Measurements from ENCODE around the gene PLIN3. TPM values are rescaled to one million over a fixed set of nuclear protein-coding genes. Genes with fewer than 3 reads are reported as not detected.
"Not testable (repeated sequence)": the region's sequence is repeated elsewhere in the genome, so short reads cannot be mapped to it uniquely, and the experiment has no call there.

Gene PLIN3
- total RNA-seq, 8 experiments from 2014 or later, result 6.9 to 154 (median 22.1) TPM

DNA sequence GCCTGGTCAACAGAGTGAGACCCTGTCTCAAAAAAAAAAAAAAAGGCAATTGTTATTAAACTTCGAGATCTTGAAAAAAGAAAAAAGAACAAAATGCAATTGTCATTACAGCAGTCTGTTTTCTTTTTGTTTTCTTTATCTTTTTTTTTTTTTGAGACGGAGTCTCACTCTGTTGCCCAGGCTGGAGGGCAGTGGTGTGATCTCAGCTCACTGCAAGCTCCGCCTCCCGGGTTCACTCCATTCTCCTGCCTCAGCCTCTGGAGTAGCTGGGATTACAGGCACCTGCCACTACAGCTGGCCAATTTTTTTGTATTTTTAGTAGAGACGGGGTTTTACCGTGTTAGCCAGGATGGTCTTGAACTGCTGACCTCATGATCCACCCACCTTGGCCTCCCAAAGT is 15.4 kb upstream of the PLIN3 start:
- 0 to 89% (median 71%) methylated on average over 1 to 6 of the region's 6 CpGs; no CpG with 5 or more reads in 2 of the 10 experiments for WGBS, 10 experiments
- H3K4me1 ChIP-seq (replicated peaks in 1 of 2); ATAC-seq (replicated peaks in 6 of 8); H3K4me3 ChIP-seq; in situ Hi-C loops (cut with MboI; ENCODE audit: low pct_unique_long_range_greater_than_20kb in 2 of 9, low sequenced_read_pairs in 9 of 9, unreplicated experiment in 9 of 9); H3K27ac ChIP-seq: not testable (repeated sequence)

DNA sequence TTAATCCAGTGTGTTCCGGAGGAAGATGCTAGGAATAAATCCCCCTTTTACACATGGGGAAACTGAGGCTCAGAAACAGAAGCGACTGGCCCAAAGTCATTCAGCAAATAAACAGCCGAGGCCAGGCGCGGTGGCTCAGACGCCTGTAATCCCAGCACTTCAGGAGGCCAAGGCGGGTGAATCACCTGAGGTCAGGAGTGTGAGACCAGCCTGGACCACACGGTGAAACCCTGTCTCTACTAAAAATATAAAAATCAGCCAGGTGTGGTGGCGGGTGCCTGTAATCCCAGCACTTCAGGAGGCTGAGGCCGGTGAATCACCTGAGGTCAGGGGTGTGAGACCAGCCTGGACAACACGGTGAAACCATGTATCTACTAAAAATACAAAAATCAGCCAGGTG is 11.6 kb upstream of the PLIN3 start:
- 93 to 100% (median 97%) methylated on average over 2 to 8 of the region's 11 CpGs; no CpG with 5 or more reads in 5 of the 10 experiments for WGBS, 10 experiments
- Histone ChIP-seq H3K4me3 (no peak overlapping the region), H3K27ac (no peak overlapping the region), H3K4me1 (replicated peaks in 1 of 2) (peaks cover 5 to 8% of the 10 kb centered on the region in 2 donors)
- no peak for ATAC-seq (replicated peaks in 6 of 8)
- in situ Hi-C loops (cut with MboI; ENCODE audit: low pct_unique_long_range_greater_than_20kb in 2 of 9, low sequenced_read_pairs in 9 of 9, unreplicated experiment in 9 of 9), result loop anchor here in 1 of 9 experiments (10.0 kb wide), 1 partner anchor 156 kb away; no protein-coding TSS in a partner anchor

DNA sequence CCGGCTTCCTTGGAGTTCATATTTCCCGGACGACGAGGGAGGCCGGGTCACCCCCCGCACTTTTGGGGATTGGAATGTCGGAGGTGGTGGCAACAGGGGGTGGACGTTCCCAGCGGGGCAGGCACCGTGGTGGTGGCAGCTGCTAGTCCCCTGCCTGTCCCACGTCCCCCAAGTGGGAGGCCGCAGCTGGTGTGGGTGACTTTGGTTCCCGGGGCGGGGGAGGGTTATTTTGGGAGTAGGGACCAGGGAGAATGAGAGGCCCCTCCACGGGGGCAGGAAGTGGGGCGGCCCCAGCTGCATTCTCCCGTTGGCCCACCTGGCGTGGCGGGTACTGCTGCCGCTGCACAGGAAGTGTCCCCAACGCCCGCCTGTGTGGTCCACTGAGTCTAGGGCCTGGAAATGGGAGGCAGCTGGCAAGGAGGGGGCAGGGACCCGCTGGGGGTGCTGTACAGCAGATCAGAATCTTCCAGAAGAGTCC is 11.1 kb upstream of the PLIN3 start:
- ATAC-seq (replicated peaks in 6 of 8), result peak in 4 of 8 experiments; percentile 8 to 16 (median 12)

DNA sequence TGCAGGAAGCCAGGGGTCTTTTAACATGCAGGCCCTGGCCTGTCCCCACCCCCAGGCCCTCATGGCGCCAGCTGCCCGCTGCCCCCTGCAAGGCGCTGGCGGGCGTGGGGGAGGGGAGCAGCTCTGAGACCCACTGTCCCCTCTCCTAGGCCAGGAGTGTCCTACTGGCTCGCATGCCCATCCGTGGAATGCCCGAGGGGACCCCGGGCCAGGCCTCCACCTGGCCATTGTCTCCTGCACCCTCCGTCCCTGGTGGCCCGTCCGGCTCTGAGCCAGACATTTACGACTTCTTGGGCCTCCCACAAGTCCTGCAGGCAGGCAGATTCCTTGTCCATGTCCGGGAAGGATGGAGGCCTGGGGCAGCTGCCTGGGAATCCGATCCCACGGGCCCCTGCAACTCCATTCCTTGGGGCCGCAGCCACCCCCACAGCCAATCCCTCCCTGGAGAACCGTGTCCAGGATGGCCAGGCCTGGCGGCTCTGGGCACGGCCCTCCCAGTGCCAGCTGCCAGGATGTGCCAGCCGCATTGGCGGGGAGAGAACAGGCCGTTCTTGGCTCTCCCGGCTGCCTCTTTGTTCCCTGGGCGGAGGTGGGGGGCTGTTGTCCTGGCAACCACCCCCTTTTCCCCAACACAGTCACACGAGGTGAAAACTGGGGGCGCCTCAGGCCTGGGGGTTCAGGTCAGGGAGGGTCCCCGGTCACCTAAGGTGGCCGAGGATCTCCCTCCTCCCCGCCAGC is 10.5 kb upstream of the PLIN3 start:
- ATAC-seq (replicated peaks in 6 of 8), result peak in 5 of 8 experiments; percentile 19 to 44 (median 41)
- no peak overlapping the region for H3K27ac ChIP-seq

More for the DNA sequence above, 11.1 kb upstream of the PLIN3 start:
- H3K27ac ChIP-seq, result no peak overlapping the region
- in situ Hi-C loops (cut with MboI; ENCODE audit: low pct_unique_long_range_greater_than_20kb in 2 of 9, low sequenced_read_pairs in 9 of 9, unreplicated experiment in 9 of 9), result loop anchor here in 1 of 9 experiments (10.0 kb wide), 1 partner anchor 156 kb away; no protein-coding TSS in a partner anchor
- WGBS, 10 experiments, result 50 to 70% methylated on average over 2 of the region's 23 CpGs; no CpG with 5 or more reads in 8 of the 10 experiments
- peaks cover 5 to 8% of the 10 kb centered on the region in 2 donors for H3K4me1 ChIP-seq (replicated peaks in 1 of 2)
- H3K4me3 ChIP-seq, result no peak overlapping the region

DNA sequence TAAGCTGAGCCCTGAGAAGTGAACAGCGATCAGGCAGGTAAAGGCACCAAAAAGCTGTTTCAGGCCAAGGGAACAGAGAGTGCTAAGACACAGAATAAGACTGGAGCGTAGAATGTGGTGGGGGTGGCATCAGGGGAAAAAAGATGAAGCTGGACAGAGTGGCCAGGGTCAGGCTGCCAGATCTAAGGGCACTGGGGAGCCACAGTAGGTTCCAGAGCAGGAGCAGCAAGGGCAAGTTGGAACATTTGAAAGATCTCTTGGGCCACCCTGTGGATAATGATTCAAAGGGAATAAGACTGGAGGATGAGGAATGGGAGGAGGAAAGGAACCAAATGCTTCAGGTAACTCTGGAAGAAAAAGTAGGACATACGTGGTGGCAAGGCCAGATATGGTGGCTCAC is 6.5 kb upstream of the PLIN3 start:
- Histone ChIP-seq H3K4me3 (no peak overlapping the region), H3K27ac (no peak overlapping the region), H3K4me1 (replicated peaks in 1 of 2) (peaks cover 5 to 8% of the 10 kb centered on the region in 2 donors)
- WGBS, 10 experiments, result 60 to 100% (median 94%) methylated on average over 1 to 3 of the region's 3 CpGs; no CpG with 5 or more reads in 2 of the 10 experiments
- ATAC-seq (replicated peaks in 6 of 8), result no peak
- in situ Hi-C loops (cut with MboI; ENCODE audit: low pct_unique_long_range_greater_than_20kb in 2 of 9, low sequenced_read_pairs in 9 of 9, unreplicated experiment in 9 of 9), result loop anchor here in 1 of 9 experiments (10.0 kb wide), 1 partner anchor 161 kb away; no protein-coding TSS in a partner anchor

More for the DNA sequence above, 10.5 kb upstream of the PLIN3 start:
- Histone ChIP-seq H3K4me3 (no peak overlapping the region), H3K4me1 (replicated peaks in 1 of 2) (peaks cover 5 to 8% of the 10 kb centered on the region in 2 donors)
- in situ Hi-C loops (cut with MboI; ENCODE audit: low pct_unique_long_range_greater_than_20kb in 2 of 9, low sequenced_read_pairs in 9 of 9, unreplicated experiment in 9 of 9), result loop anchor here in 1 of 9 experiments (10.0 kb wide), 1 partner anchor 157 kb away; no protein-coding TSS in a partner anchor
- WGBS, 10 experiments, result 38 to 67% (median 58%) methylated on average over 3 to 6 of the region's 30 CpGs; no CpG with 5 or more reads in 7 of the 10 experiments

DNA sequence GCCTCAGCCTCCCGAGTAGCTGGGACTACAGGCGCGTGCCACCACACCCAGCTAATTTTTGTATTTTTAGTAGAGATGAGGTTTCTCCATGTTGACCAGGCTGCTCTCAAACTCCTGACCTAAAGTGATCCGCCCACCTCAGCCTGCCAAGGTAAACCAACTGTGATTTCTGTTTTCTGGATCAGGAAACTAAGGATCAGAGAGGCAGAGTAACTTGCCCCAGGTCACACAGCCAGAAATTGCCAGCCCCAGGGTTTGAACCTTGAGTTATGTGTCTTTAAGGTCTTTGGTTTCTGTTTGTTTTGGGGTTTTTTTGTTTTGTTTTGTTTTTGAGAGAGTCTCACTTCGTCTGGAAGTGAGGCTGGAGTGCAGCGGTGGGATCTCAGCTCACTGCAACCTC is 4.2 kb upstream of the PLIN3 start:
- H3K4me1 ChIP-seq (replicated peaks in 1 of 2), result no peaks in the 10 kb centered on the region
- no peak for ATAC-seq (replicated peaks in 6 of 8)
- in situ Hi-C loops (cut with MboI; ENCODE audit: low pct_unique_long_range_greater_than_20kb in 2 of 9, low sequenced_read_pairs in 9 of 9, unreplicated experiment in 9 of 9), result loop anchor here in 1 of 9 experiments (10.0 kb wide), 1 partner anchor 163 kb away; no protein-coding TSS in a partner anchor
- no peak overlapping the region for H3K4me3 ChIP-seq
- no peak overlapping the region for H3K27ac ChIP-seq
- WGBS, 10 experiments, result 10 to 100% (median 85%) methylated on average over 1 to 3 of the region's 6 CpGs

DNA sequence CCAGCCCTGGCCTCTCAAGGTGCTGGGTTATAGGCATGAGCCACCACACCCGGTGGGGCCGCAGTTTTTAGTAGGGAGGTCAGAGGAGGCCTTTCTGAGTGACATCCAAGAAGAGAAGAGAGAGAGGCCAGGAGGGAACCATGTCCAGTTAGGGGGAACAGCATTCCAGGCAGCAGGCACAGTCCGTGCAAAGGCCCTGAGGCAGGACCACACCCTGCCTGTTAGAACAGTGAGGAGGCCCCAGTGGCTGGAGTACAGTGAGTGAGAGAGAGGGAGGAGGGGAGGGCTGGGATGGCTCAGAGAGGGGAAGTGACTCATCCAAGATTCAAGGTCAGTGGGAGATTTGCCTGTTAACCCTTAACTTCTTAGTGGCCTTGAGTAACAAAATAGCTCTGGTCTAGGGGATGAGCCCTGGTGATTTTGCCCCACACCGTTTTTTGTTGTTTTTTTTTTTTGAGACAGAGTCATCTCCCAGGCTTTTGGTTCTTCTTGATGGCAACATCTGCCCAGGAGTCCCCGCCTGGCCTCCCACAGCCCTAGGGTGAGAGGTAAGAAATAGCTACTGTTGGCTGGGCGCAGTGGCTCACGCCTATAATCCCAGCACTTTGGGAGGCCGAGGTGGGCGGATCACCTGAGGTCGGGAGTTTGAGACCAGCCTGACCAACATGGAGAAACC is 2.7 kb upstream of the PLIN3 start:
- in situ Hi-C loops (cut with MboI; ENCODE audit: low pct_unique_long_range_greater_than_20kb in 2 of 9, low sequenced_read_pairs in 9 of 9, unreplicated experiment in 9 of 9), result loop anchor here in 1 of 9 experiments (10.0 kb wide), 1 partner anchor 165 kb away; no protein-coding TSS in a partner anchor
- 0 to 94% (median 58%) methylated on average over 1 to 3 of the region's 10 CpGs; no CpG with 5 or more reads in 4 of the 10 experiments for WGBS, 10 experiments
- Histone ChIP-seq H3K4me3 (no peak overlapping the region), H3K4me1 (replicated peaks in 1 of 2) (no peaks in the 10 kb centered on the region), H3K27ac (no peak overlapping the region)
- peak in 3 of 8 experiments; percentile 53 to 60 (median 58) for ATAC-seq (replicated peaks in 6 of 8)

DNA sequence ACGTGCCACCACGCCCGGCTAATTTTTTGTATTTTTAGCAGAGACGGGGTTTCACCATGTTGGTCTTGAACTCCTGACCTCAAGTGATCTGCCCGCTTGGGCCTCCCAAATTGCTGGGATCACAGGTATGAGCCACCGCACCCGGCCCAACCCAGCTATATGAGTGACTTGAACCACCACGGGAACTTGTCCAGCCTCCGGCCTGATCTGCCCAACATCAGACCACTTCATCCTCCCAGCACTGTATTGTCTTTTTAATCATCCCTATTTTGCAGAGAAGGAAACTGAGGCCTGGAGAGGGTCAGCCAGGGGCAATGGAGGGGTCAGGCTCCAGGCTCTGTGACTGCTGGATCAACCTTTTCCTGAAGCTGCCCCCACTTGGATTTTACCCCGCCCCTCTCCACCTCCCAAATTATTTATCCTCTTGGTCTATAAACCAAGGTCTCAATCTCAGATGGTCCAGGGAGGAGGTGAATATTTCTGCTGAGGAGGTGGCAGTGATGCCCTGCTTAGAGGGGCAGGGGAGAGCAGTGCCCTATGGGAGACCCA is 893 bp upstream of the PLIN3 start:
- no peaks in the 10 kb centered on the region for H3K4me1 ChIP-seq (replicated peaks in 1 of 2)
- 29 to 100% (median 100%) methylated on average over 1 to 7 of the region's 10 CpGs for WGBS, 10 experiments
- H3K27ac ChIP-seq, result no peak overlapping the region
- in situ Hi-C loops (cut with MboI; ENCODE audit: low pct_unique_long_range_greater_than_20kb in 2 of 9, low sequenced_read_pairs in 9 of 9, unreplicated experiment in 9 of 9), result no loop called here
- H3K4me3 ChIP-seq, result no peak overlapping the region
- no peak for ATAC-seq (replicated peaks in 6 of 8)

DNA sequence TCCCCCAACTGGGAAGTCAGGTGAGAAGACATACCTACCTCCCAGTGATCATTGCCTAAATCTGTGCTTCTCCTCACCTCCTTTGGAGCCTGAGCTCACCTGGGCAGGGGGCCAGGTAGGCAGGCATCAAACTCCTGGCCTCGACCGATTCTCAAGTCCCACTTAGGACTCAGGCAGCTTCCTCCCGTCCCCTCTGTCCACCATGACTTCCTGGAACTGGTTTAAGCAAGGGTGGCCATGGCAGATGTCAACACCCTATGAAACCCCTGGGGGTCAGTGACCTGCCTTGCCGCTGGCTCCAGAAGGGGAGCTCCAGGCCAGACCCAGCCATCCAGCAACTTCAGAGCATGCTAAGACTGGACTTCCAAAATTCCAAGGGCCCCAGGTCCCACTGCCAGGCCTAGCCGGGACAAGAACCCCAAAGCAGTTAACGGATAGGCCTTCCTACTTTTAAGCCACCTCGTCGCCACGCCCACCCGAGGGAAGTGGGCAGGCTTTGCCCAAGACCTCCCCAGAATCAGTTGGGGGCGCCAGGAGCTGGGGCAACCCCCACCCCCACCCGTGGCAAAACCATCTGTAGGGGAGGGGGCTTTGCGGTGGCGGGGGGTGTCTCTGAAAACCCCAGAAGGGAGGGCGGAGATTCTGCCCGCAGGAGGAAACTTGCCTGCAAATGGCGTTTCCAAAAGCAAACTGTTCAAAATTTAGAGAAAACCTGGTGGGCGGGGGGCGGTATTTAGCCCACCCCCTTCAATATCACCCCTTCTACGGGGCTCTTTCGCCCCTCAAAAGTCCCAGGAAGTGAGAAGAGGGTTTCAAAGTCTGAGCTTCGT is 657 bp downstream of the PLIN3 start:
- Histone ChIP-seq H3K4me3 (peak overlapping the region; percentile 52 to 96 (median 72)), H3K4me1 (replicated peaks in 1 of 2) (no peaks in the 10 kb centered on the region), H3K27ac (peak overlapping the region in 1 of 2 donors; percentile 11)
- in situ Hi-C loops (cut with MboI; ENCODE audit: low pct_unique_long_range_greater_than_20kb in 2 of 9, low sequenced_read_pairs in 9 of 9, unreplicated experiment in 9 of 9), result no loop called here
- peak in 3 of 8 experiments; percentile 2 to 6 (median 2) for ATAC-seq (replicated peaks in 6 of 8)
- 0 to 40% (median 13%) methylated on average over 1 to 3 of the region's 22 CpGs; no CpG with 5 or more reads in 5 of the 10 experiments for WGBS, 10 experiments

DNA sequence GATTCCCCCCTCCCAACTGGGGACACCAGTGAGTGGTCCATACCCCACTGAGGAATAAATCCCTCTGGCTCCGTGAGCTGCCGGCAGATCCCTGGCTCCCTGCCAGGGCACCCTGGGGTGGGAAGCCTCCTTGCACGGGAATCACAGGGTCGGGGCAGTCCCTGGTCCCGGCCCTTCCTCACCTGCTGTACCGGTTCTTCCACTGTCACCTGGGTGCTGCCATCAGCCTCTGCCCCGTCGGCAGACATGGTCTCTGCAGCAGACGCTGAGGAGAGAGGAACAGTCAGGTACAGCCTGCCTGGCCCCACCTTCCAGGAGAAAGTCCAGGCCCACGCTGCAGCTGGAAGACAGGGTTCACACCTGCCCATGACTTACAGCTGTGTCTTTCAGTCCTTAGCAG is 6.3 kb downstream of the PLIN3 start:
- in situ Hi-C loops (cut with MboI; ENCODE audit: low pct_unique_long_range_greater_than_20kb in 2 of 9, low sequenced_read_pairs in 9 of 9, unreplicated experiment in 9 of 9), result no loop called here
- Histone ChIP-seq H3K27ac (no peak overlapping the region), H3K4me1 (replicated peaks in 1 of 2) (no peaks in the 10 kb centered on the region), H3K4me3 (no peak overlapping the region)
- WGBS, 10 experiments, result 80 to 100% (median 91%) methylated on average over 1 to 7 of the region's 10 CpGs; no CpG with 5 or more reads in 5 of the 10 experiments
- peak in 2 of 8 experiments; percentile 3 to 7 for ATAC-seq (replicated peaks in 6 of 8)

DNA sequence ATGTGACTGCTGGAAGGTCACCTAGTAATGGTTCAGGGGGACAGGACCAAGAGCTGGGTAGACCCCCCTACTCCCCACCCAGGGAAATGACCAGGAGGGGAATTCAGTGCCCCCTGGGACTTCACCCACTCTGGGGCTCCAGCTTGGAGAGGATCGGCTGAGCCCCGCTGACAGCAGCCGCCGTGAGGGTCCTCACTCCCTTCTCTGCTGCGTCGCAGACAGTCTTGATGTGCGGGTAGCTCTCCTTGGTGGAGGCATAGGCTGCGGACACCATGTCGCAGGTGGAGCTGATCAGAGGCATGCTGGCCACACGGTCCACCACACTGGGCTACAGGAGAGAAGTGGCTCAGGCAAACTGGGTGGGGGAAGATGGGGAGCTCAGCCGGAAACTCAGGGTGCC is 7.8 kb downstream of the PLIN3 start:
- WGBS, 10 experiments, result 71 to 100% (median 88%) methylated on average over 1 to 6 of the region's 11 CpGs; no CpG with 5 or more reads in 6 of the 10 experiments

DNA sequence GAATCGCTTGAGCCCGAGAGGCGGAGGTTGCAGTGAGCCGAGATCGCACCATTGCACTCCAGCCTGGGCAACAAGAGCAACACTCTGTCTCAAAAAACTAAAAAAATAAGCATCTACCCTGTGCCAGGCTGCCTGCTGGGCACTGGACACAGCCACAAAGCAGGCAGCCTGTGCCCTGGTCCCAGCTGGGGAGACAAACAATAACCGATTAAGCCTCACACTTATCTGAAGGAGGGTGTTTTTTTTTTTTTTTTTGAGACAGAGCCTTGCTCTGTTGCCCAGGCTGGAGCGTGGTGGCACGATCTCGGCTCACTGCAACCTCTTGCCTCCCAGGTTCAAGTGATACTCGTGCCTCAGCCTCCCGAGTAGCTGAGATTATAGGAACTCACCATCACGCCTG is 11.0 kb downstream of the PLIN3 start:
- in situ Hi-C loops (cut with MboI; ENCODE audit: low pct_unique_long_range_greater_than_20kb in 2 of 9, low sequenced_read_pairs in 9 of 9, unreplicated experiment in 9 of 9); H3K4me1 ChIP-seq (replicated peaks in 1 of 2); H3K27ac ChIP-seq; H3K4me3 ChIP-seq; ATAC-seq (replicated peaks in 6 of 8): not testable (repeated sequence)
- WGBS, 10 experiments, result 74 to 100% (median 96%) methylated on average over 1 to 7 of the region's 12 CpGs; no CpG with 5 or more reads in 3 of the 10 experiments

More for the DNA sequence above, 7.8 kb downstream of the PLIN3 start:
- no peak for ATAC-seq (replicated peaks in 6 of 8)
- H3K4me1 ChIP-seq (replicated peaks in 1 of 2), result no peaks in the 10 kb centered on the region
- H3K27ac ChIP-seq, result no peak overlapping the region
- no peak overlapping the region for H3K4me3 ChIP-seq
- in situ Hi-C loops (cut with MboI; ENCODE audit: low pct_unique_long_range_greater_than_20kb in 2 of 9, low sequenced_read_pairs in 9 of 9, unreplicated experiment in 9 of 9), result no loop called here
